GM12878 (cell line): ENCODE measurements around the gene CCN6. TPM values are rescaled to one million over a fixed set of nuclear protein-coding genes. Genes with fewer than 3 reads are reported as not detected.

Experiments
- ATAC-seq: fragments of 200-7000 bp; cut with Tn5 transposase; 3 replicates; pipeline ENCODE4 v1.9.1; 2020; ENCODE audit warnings: mild to moderate bottlenecking, moderate library complexity
- BruUV-seq: library from RNA; stranded (reverse); fragments of 400-500 nt; replicated peaks from 2 replicates; lab custom pipeline; 2021; lab: Mats Ljungman, UMichigan
- CTCF ChIA-PET: fragments of 300-600 bp; sonication (Branson Sonifier 250); formaldehyde crosslinking; extraction: SDS; loops from one replicate; lab custom pipeline; 2021; ENCODE audit warnings: inconsistent platforms; lab: Yijun Ruan, JAX
- POLR2A ChIA-PET: fragments of 350-600 bp; formaldehyde crosslinking; extraction: SDS; loops from one replicate; lab custom pipeline; 2021; ENCODE audit warnings: inconsistent platforms; lab: Charles Lee
- RAD21 ChIA-PET: fragments of 300-600 bp; sonication (Branson Sonifier 250); formaldehyde crosslinking; loops from one replicate; lab custom pipeline; 2023; ENCODE audit warnings: antibody characterized with exemption; ENCODE audit not compliant: unreplicated experiment; lab: Charles Lee
- SMC1A ChIA-PET: fragments of 300-600 bp; sonication (Branson Sonifier 250); formaldehyde crosslinking; loops from one replicate; lab custom pipeline; 2023; ENCODE audit not compliant: unreplicated experiment, uncharacterized antibody; lab: Charles Lee
- DNase-seq: peaks from one replicate; pipeline ENCODE4 v3.0.0-alpha.2; 2011; ENCODE audit warnings: low read depth, low spot score
- FAIRE-seq: peaks from 3 replicates; lab custom pipeline; 2011; peaks lifted over from hg19 to GRCh38; lab: Jason Lieb, UNC
- H2AFZ ChIP-seq: 2 replicates; pipeline ENCODE4 v1.6.0; 2011; ENCODE audit warnings: low read depth, low read length, control low read depth; ENCODE audit not compliant: control insufficient read depth
- H3K27ac ChIP-seq: 2 replicates; pipeline ENCODE4 v1.5.1; 2011; ENCODE audit warnings: control low read depth; ENCODE audit not compliant: control insufficient read depth, insufficient read depth
- H3K27me3 ChIP-seq, 2 experiments: replicated peaks in 1 of 2; 2 replicates each; pipeline versions ENCODE4 v1.6.0 to v1.6.1; 2011; ENCODE audit warnings: low read length in 1 of 2; ENCODE audit not compliant: control insufficient read depth in 2 of 2, insufficient read depth in 2 of 2
- H3K36me3 ChIP-seq, 2 experiments: 2 replicates each; pipeline ENCODE4 v1.5.1; 2011; ENCODE audit warnings: low read length in 1 of 2; ENCODE audit not compliant: control insufficient read depth in 2 of 2, insufficient read depth in 2 of 2
- H3K4me1 ChIP-seq: 2 replicates; pipeline ENCODE4 v1.6.1; 2011; ENCODE audit warnings: mild to moderate bottlenecking, low read length, moderate library complexity, mixed read lengths; ENCODE audit not compliant: control insufficient read depth, insufficient read depth
- H3K4me2 ChIP-seq: 2 replicates; pipeline ENCODE4 v1.6.0; 2011; ENCODE audit warnings: control low read depth; ENCODE audit not compliant: control insufficient read depth, insufficient read depth
- H3K4me3 ChIP-seq: fragments of 200-600 bp; sonication (generic); 2 replicates; pipeline ENCODE4 v1.5.1; 2016
- H3K79me2 ChIP-seq: 2 replicates; pipeline ENCODE4 v1.6.0; 2011; ENCODE audit warnings: low read length; ENCODE audit not compliant: control insufficient read depth, insufficient read depth
- H3K9ac ChIP-seq: 2 replicates; pipeline ENCODE4 v1.8.0; 2011; ENCODE audit warnings: low read length, control low read depth, mixed read lengths; ENCODE audit not compliant: control insufficient read depth, insufficient read depth
- H3K9me3 ChIP-seq: replicated peaks from 3 replicates; pipeline ENCODE4 v1.5.1; 2011; ENCODE audit warnings: mild to moderate bottlenecking, low read length; ENCODE audit not compliant: control insufficient read depth, insufficient read depth
- H4K20me1 ChIP-seq: 2 replicates; pipeline ENCODE4 v1.6.0; 2011; ENCODE audit not compliant: control insufficient read depth, insufficient read depth
- BMI1 ChIP-seq: fragments of 450-650 bp; IDR thresholded peaks from 2 replicates; pipeline ENCODE4 v1.6.1; 2016; ENCODE audit warnings: mild to moderate bottlenecking, moderate library complexity, borderline replicate concordance
- CREB1 ChIP-seq: IDR thresholded peaks from 2 replicates; pipeline ENCODE4 v1.6.1; 2012; ENCODE audit warnings: low read depth, mild to moderate bottlenecking, inconsistent platforms
- CREM ChIP-seq: IDR thresholded peaks from 2 replicates; pipeline ENCODE4 v1.6.1; 2014; ENCODE audit warnings: antibody characterized with exemption, low read depth
- EGR1 ChIP-seq, 2 experiments: IDR thresholded peaks; 1 replicate in 1 of 2; 2 replicates in 1 of 2; pipeline ENCODE4 v1.6.1; 2011 to 2012; ENCODE audit warnings: low read depth in 2 of 2, low read length in 2 of 2, borderline replicate concordance in 1 of 2, mild to moderate bottlenecking in 1 of 2, moderate library complexity in 1 of 2
- JUNB ChIP-seq: IDR thresholded peaks from 2 replicates; pipeline ENCODE4 v1.6.1; 2016; ENCODE audit warnings: antibody characterized with exemption, mild to moderate bottlenecking
- NFIC ChIP-seq: IDR thresholded peaks from 2 replicates; pipeline ENCODE4 v1.6.1; 2012; ENCODE audit warnings: low read depth, mild to moderate bottlenecking, inconsistent platforms, low read length, moderate library complexity
- RUNX3 ChIP-seq: IDR thresholded peaks from 2 replicates; pipeline ENCODE4 v1.6.1; 2012; ENCODE audit warnings: low read length, inconsistent platforms
- WGBS: methylation state at CpG from one replicate; pipeline ENCODE4 v1.1.6; 2016; ENCODE audit warnings: low lambda C conversion rate; ENCODE audit not compliant: insufficient replicate concordance, insufficient coverage; ENCODE audit errors: missing lambda C conversion rate; 5-methylcytosine and 5-hydroxymethylcytosine counted together
- in situ Hi-C: fragments of 300-500 bp; cut with MboI; formaldehyde crosslinking; loops from 9 replicates; pipeline ENCODE4 v1.14.3; 2018; ENCODE audit warnings: mixed read lengths
- intact Hi-C: fragments of 100-400 bp; cut with micrococcal nuclease; formaldehyde crosslinking; loops from one replicate; pipeline ENCODE4 v1.14.2; 2022; ENCODE audit not compliant: unreplicated experiment
- polyA plus RNA-seq, 11 experiments: library from polyadenylated mRNA; depleted of rRNA in 4 of 11; unstranded in 6 of 11; stranded (reverse) in 5 of 11; fragments of >200 nt; fragmentation: Nextera tagmentation in 4 of 11; fragmentation: Illumina TruSeq in 1 of 11; extraction: Ambion mirVana in 4 of 11; extraction: Trizol in 1 of 11; gene quantifications; 1 replicate in 1 of 11; 2 replicates in 10 of 11; pipeline versions ENCODE4 v1.2.1 to v1.2.3, GENCODE V29; 2011 to 2016; ENCODE audit warnings: inconsistent platforms in 2 of 11, missing spikeins in 2 of 11, low read depth in 1 of 11
- total RNA-seq, 4 experiments: library from RNA; depleted of rRNA in 3 of 4; stranded (reverse); fragments of >200 nt in 3 of 4; fragmentation: Illumina TruSeq in 1 of 4; extraction: Trizol in 1 of 4; gene quantifications; 2 replicates each; pipeline versions ENCODE4 v1.2.1 to v1.2.3, GENCODE V29; 2013 to 2021

The CCN6 gene
- total and polyA plus RNA-seq, 10 of the 15 experiments (the other 5 are each of a cell fraction or from before 2014, with no cell fraction given) = 0.05 to 0.24 (median 0.19) TPM; not detected in 5

- no peaks in the 10 kb centered on the region for H3K36me3 ChIP-seq
- H3K9ac ChIP-seq = no peak overlapping the region
- ChIA-PET RAD21 (interaction anchor here (0.8 to 3.1 kb wide), 4 partner anchors 11 to 759 kb away, joined by 3 to 13 read pairs (median 4); no protein-coding TSS in a partner anchor), POLR2A (interaction anchor here (0.9 to 3.3 kb wide), 5 partner anchors 9 to 308 kb away, joined by 3 to 14 read pairs (median 3); no protein-coding TSS in a partner anchor), CTCF (interaction anchor here (1.1 to 7.3 kb wide), 6 partner anchors 10 to 758 kb away, joined by 4 to 78 read pairs (median 8); a partner anchor contains a TSS), SMC1A (interaction anchor here (0.9 to 5.6 kb wide), 9 partner anchors 9 to 307 kb away, joined by 3 to 29 read pairs (median 7); no protein-coding TSS in a partner anchor)
- 67% methylated on average over 4 of the region's 4 CpGs for WGBS
- TF ChIP-seq EGR1 (IDR thresholded peaks at IDR 0.05; ENCODE audit: borderline replicate concordance in 1 of 2, low read depth in 2 of 2, low read length in 2 of 2) (peak in 1 of 2 experiments; percentile 34; a peak in 1 of 3 replicates), JUNB (peak; percentile 42), RUNX3 (peak; percentile 27; the same call in 1 of the 2 replicates), NFIC (no peak), CREM (peak; percentile 80), CREB1 (peak; percentile 84), BMI1 (no peak)
- FAIRE-seq (no peak), ATAC-seq (peak; percentile 59), DNase-seq (no peak)
- H3K4me1 ChIP-seq = peaks cover 16% of the 10 kb centered on the region; the same call in 1 of the 2 replicates
- BruUV-seq = no TSS peak
- H2AFZ ChIP-seq = no peak overlapping the region
- in situ Hi-C loops = no loop called here
- H3K4me3 ChIP-seq = no peak overlapping the region
- H3K79me2 ChIP-seq = no peaks in the 10 kb centered on the region
- H4K20me1 ChIP-seq = no peaks in the 10 kb centered on the region
- intact Hi-C loops = no loop called here
- no peak overlapping the region for H3K27ac ChIP-seq
- no peaks in the 10 kb centered on the region for H3K27me3 ChIP-seq
- no peak overlapping the region for H3K4me2 ChIP-seq
- no peaks in the 10 kb centered on the region for H3K9me3 ChIP-seq
These were observed 36.7 kb upstream of the CCN6 start for GRCh38 chr6:112017169-112017568.
